GM10847 (cell line): ENCODE data around the gene EIF4E1B.
A peak's percentile ranks its signal among the peaks of the same experiment; 100 is the strongest.

Experiments used
- POLR2A ChIP-seq: IDR thresholded peaks from 2 replicates; pipeline ENCODE4 v1.6.1; 2011; ENCODE audit not compliant: insufficient read length; ENCODE audit errors: extremely low read depth

EIF4E1B gene

GRCh38 chr5:176597417-176598389 lies 32.8 kb upstream of the EIF4E1B start:
- TF ChIP-seq POLR2A, result no peak

- no peak for TF ChIP-seq POLR2A
These were observed 28.5 kb upstream of the EIF4E1B start for GRCh38 chr5:176601901-176602482.

- TF ChIP-seq POLR2A, result no peak
These were observed 27.4 kb upstream of the EIF4E1B start for GRCh38 chr5:176603091-176603490.

GRCh38 chr5:176606032-176606431 lies 24.4 kb upstream of the EIF4E1B start:
- no peak for TF ChIP-seq POLR2A

- TF ChIP-seq POLR2A, result no peak
These were observed 23.6 kb upstream of the EIF4E1B start for GRCh38 chr5:176606875-176607274.

- TF ChIP-seq POLR2A, result no peak
These were observed 22.3 kb upstream of the EIF4E1B start for GRCh38 chr5:176608142-176608705.

GRCh38 chr5:176608937-176609723 lies 21.3 kb upstream of the EIF4E1B start:
- no peak for TF ChIP-seq POLR2A

GRCh38 chr5:176609724-176610434 lies 20.6 kb upstream of the EIF4E1B start, which contains the start of gene GPRIN1:
GPRIN1 (minus strand) TSS chr5:176610156; CDS start chr5:176599834, 10,322 bp downstream.
- TF ChIP-seq POLR2A, result peak; percentile 12

GRCh38 chr5:176610435-176610773 lies 20.1 kb upstream of the EIF4E1B start:
- no peak for TF ChIP-seq POLR2A

GRCh38 chr5:176611435-176611834 lies 19.0 kb upstream of the EIF4E1B start:
- TF ChIP-seq POLR2A, result no peak

GRCh38 chr5:176612008-176612407 lies 18.5 kb upstream of the EIF4E1B start:
- no peak for TF ChIP-seq POLR2A

GRCh38 chr5:176612855-176613254 lies 17.6 kb upstream of the EIF4E1B start:
- TF ChIP-seq POLR2A, result no peak

GRCh38 chr5:176614805-176615478 lies 15.5 kb upstream of the EIF4E1B start:
- TF ChIP-seq POLR2A, result no peak

GRCh38 chr5:176616511-176616910 lies 14.0 kb upstream of the EIF4E1B start:
- no peak for TF ChIP-seq POLR2A
